Measurements from ENCODE around the gene GNLY.
"Not testable (repeated sequence)": the region's sequence is repeated elsewhere in the genome, so short reads cannot be mapped to it uniquely, and the experiment has no call there.

GNLY gene

DNA sequence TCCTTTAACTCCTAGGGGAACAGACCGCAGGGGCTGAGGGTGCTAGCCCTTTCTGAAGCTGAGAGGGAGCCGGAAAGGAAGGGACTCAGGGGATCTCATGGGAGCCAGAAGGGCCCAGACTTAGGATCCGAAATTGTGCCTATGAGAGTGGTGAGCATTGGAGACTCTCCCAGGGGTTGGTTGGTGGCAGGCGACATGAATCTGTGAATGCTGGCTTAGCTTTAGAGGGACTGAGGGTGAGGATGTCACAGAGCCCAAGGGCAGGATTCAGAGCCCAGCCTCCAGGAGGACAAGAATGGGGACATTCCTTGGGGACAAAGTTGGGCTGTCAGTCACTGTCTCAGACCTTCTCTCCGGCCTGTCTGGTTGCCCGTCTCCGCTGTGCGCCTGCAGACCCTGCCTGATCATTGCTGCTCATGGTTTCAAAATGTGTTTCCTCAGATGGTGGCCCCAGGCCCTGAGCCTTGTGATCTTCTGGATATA is 17.5 kb downstream of the GNLY start:
- DNase-seq: peak; percentile 44

DNA sequence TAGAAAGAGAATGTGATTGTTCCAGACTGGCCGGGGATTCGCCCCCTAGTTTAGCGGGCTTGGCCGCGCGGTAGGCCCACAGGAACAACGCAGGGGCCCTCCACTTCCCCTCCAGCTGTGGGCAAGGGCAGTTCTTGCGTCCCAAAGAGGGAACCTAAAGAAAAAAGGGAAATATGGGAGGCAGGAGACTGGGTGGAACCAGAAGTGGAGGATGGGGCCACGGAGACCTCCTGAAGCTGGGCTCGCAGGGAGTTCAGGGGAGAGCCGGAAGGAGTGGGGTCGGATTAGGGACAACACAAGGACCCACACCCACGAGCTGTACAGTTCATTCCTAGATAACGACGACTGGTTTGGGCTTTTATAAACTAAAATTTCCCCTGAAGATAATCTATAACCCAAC is 18.2 kb downstream of the GNLY start:
- DNase-seq: peak; percentile 90

DNA sequence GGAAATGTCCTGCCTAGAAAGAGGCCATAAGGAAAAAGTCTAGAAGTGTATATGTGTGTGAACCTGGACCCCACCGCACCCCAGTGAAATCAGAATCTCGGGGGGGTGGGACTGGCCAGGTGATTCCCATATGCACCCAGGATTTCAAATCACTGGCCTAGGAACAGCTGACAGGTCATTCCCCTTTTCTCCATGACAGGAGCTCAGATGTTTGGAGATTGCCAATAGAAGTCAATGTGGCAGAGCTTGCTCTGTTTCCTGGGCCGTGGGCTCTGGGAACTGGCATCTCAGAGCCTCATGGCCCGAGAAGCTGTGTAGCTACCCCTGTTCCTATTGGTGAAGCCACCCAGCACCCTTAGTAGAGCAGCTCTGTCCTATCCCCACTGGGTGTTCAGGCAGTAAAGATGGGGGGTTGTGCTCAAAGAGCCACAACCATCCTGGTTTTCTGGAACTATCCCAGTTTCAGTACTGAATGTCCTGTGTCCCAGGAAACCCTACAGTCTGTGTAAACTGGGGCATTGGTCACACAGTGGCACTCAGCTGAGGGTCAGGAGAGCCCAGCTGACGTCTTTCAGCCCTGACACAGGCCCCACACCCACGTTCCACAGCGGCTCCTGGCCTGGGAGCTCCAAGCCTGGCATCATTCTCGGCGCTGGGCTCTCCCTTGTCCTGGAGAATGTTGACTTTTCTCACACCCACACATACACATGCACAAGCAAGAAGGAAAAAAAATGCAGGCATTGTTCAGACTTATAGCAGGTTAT is 18.9 kb downstream of the GNLY start:
- DNase-seq: no peak

DNA sequence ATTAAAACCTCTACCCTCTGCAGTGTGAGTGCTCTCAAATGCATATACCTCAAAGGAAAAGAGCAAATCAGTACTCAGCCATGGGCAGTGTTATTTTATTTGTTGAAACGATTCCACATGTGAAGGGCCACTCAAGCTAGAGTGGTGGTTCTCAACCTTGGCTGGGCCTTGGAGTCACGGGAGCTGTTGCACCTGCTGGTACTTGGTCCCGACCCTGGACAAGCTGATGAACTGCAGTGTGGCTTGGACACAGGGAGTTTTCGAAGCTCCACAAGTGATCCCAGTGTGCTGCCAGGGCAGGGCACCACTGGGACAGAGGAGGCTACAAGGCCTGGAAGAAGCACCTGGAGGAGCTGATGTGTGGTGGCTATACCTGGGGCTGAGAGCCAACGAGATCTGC is 19.7 kb downstream of the GNLY start:
- no peak for DNase-seq

DNA sequence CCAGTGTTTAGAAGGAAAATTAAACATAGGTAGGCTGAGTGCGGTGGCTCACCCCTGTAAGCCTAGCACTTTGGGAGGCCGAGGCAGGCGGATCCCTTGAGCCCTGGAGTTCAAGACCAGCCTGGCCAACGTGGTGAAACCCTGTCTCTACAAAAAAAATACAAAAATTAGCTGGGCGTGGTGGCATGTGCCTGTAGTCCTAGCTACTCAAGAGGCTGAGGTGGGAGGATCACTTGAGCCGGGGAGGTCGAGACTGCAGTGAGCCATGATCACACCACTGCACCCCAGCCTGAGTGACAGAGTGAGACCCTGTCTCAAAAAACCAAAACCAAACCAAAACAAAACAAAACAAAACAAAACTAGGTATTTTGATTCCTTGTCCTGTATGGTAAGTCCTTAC is 20.3 kb downstream of the GNLY start:
- DNase-seq: not testable (repeated sequence)

DNA sequence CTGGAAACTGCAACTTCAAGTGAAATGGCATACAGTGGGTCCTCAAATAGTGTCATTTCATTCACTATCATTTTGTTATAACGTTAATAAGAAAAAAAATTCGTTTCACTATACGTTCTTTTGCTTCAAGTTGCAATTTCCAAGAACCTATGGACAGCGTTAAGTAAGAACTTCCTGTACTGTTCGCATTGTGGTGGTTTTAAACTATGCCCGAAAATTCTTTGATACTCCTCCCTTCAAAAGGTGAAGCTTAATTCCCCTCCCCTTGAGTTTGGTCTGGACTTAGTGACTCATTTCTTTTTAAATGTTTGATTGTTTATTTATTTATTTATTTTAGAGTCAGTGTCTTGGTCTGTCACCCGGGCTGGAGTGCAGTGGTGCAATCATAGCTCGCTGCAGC is 20.7 kb downstream of the GNLY start:
- peak; percentile 66 for DNase-seq

DNA sequence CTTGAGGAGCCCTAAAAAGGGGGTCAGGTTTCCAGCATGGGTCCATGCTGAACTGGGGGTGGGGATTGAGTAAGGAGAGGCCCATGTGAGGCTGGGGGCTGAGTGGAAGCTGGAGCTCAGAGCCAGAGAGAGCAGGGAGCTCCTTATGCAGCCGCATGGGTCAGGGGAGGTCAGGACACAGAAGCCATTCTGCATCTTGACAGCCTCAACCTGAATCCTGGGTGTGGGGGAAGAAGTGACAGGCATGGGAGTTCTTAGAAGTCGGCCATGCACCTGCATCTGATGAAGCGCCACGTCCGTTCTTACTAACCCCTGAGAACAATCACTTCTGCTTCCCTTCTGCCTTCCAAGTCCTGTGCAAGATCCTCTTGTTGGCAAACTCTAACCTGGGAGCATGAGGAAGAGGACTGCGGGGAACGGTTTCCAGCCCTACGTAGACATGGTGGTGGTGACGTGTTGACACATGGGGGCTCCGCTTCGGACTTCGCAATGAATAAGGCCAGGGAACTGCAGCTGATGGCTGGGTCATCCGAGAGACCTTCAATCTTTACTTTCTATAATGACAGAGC is 22.3 kb downstream of the GNLY start:
- DNase-seq: no peak

DNA sequence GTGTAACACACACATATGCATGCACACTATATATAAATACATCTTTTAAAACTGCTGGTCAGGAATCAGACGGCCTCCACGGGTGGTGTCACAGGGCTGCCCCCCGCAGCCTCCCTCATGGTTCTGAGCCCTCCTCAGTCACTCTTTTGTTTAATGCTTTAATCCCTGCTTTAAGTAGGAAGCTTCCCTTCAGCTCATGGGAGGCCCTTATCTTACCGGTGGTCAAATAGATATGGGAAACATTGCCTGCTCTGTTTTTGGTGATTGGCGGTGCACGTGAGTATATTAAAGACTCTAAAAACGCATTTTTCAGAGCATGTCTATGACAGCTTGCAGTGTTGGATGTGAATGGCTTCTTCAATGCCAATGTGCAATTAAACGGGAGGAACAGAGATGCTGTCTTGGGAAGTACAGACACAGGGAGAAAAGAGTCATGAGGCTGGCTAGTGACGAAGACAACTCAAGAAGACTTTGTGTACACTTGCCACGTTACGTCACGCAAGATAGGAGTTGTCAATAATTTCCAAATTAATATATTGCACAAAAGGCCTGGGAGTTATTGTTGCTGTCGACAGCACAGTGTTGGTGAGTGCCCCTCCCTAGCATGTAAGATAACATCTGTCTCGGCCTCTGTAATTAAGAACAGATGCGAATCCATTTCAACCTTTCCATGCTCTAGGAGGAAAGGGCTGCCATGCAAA is 23.3 kb downstream of the GNLY start:
- DNase-seq: peak; percentile 86

DNA sequence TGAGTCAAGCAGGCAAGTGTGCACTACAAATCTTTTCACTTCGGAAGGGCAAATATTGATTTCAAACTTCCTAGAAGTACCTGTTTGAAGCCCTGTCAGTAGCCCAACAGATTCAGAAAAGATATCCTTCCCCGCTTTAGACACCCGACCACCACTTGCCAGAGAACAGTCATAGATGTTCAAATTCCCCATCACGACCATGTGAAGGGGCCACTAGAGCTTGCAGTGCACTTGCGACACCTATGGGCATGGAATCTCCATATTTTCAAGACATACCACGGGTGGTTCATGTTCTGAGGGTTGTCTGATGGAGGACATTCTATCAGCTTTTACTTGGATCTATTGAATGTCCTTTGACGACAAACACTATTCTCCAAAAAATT is 23.8 kb downstream of the GNLY start:
- peak; percentile 75 for DNase-seq

DNA sequence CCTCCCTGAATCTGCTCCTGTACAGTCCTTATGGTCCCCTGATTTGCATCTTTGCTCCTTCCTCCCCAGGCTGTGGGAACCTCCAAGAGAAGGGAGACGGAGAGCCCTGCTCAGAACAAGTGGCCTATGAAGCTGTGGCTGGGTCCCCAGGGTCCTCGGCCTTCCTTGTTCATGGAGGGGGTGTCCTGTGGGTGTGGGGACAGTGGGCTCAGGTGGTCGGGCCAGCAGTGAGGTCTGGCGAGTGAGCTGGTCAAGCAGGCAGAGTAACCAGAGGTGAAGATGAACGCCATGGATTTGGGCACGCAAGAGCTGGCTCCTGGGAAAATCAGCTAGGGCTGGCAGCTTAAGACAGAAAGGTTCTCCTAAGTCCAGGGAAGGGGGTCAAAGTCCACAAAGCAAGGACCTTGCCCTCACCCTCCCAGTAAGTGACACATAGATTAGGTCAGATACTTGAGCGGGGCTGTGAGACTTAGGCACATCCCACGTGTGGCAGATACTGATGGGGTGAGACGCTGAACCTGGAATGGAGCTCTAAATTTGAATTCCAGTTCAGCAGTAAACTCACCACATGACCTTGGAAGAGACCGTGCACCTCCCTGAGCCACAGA is 24.8 kb downstream of the GNLY start:
- DNase-seq: no peak

DNA sequence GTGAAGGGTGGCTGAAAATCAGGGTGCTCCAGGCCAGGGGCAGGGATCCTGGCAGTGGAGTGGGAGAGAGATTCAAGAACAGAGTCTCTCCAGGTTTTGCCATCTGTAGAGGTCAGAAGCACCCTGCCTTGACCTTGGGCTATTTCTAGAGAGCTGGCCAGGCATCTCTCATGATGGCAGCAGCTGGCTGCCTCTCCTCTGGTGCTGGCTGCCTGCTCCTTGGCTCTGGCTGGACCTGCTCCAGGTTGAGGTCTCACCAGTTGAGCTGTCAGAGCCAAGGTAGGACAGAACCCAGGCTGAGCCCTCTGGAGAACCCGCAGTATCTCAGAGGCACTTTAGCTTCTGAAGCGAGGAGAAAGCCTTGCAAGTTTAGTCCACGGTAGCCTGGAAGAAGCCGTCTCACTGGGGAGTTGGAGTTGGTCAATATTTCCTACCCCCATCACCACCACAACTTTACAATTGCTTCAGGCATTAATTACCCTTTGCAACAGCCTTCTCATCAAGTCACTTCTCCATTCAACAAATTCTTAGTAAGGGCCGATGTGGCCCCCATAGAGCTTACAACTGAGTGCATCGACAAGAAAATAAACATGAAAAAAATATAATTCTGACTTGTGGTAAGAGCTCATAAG is 25.6 kb downstream of the GNLY start:
- peak; percentile 43 for DNase-seq

DNA sequence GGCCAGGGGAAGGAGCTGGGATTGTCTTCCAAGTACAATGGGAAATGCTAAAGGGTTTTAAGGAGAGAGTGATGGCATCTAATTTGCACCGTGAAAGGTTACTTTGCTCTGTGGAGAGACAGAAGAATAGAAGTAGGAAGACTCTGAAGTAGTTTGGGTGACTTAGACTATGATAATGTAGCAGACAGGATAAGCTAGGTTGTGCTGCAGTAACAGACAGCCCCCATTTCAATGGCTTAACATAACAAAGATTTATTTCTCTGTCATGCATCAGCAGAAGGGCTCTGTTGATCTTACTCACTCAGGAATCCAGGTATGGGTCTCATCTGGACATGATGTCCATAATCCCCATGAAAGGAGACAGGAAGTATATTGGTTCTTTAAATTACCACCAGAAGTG is 26.4 kb downstream of the GNLY start:
- no peak for DNase-seq

DNA sequence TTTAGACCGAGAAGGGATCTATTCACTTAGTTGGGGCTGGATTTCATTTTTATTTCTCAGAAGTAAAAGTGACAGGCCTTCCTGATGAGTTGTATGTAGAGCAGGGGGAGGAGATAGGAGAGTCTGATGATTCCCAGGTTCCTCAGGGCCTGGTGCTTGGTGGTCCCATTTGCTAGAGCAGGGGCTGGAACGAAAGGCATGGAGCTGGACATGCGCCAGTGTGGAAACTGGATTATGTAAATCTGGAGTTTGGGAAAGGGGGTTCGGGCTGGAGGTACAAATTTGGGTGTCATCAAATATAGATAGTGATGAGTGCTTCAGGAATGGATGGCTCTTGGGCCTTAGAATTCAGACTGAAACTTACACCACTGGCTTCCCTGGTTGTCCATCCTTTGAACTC is 27.5 kb downstream of the GNLY start:
- no peak for DNase-seq

DNA sequence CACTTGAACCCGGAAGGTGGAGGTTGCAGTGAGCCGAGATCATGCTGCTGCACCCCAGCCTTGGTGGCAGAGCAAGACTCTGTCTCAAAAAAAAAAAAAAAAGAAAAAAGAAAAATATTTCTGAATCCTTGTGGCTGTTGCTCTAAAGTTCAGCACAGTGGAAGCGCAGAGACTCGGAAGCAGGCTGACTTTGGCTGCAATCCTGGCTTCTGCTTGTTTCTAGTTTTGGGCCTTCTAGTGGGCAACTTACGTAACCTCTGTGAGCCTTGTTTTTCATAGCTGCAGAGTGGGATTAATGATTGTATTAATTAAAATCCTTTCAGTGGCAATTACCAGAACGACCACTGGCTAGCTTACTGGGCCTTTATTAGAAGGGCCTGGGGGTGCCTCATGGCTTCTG is 28.4 kb downstream of the GNLY start:
- DNase-seq: no peak

DNA sequence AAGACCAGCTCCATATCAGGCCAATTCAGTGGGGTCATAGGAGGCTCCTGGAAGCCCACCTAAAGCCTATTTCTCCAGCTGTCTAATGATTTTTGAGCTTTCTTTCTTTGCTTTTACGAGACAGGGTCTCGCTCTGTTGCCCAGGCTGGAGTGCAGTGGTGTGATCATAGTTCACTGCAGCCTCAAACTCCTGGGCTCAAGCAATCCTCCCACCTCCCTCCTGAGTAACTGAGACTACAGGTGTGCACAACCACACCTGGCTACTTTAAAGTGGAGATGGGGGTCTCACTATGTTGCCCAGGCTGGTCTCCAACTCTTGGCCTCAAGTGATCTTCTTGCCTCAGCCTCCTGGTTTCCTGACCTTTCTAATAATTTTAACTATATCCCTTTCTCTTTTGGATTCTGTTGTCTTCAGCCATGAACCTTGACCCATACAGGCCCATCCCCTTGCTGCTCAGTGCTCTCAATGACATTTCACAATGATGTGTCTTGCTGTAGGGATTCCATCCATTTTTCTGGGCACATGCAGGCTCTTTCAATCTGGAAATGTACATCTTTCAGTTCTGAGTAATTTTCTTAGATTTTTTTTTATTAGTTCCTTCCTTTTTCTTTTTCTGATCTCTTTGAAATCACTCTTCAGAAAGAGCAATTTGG is 29.7 kb downstream of the GNLY start:
- DNase-seq: no peak

DNA sequence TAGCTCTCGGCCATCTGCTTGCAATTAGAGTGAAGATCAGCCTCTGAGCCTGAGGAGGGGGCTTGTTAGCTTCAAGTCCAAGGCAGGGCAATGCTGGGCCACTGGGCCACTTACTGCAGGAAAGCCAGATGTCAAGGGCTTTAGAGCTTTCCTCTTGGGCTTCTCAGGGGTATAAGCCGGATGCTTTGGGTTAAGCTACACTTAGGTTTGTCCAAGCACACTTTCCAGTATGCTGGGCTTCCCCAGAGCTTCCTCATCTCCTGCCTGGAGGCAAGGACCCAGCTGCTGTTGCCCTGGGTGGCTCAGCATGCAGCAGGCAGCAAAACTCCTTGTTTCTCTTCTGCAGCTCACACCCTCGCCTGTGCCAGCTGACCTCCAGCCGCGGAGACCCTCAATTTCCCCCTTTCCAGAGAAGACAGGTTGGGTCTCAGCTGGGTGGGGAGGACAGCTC is 30.6 kb downstream of the GNLY start:
- no peak for DNase-seq

DNA sequence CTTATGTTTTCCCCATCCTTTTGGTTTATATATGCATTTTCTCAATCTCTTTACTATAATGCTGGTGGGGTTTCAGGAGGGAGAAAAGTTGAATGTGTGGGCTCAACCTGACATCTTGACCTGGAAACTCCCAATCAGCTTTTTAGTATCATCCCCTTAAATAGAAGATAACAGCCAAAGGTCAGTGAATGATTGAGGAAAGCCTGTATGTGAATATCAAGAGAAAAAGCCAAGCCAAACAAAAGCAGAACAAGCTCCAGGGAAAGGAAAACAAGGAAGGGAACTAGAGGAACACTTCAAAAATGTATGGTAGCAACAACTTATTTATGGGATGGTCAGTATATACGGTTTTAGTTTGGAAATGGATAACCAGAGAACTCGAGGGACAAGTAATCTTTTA is 31.3 kb downstream of the GNLY start:
- no peak for DNase-seq

DNA sequence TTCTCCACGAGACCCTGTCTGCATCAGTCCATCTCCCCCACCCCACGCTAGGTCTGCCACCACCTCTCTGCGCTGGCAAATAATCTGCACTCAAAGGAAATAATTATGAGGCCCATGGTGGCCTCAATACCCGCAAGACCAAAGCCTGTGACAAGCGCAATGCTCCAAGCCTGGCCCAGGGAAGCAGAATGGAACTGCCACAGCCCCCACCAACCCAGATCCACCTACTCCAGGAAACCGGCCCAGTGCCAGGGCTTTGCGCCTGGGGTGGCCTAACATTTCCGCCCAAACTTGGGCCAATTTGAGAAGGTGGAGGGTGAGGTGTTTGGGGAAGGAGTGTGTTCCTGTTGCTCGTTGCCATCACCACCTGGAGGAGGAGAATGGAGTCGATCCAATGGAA is 33.6 kb downstream of the GNLY start:
- DNase-seq: no peak

DNA sequence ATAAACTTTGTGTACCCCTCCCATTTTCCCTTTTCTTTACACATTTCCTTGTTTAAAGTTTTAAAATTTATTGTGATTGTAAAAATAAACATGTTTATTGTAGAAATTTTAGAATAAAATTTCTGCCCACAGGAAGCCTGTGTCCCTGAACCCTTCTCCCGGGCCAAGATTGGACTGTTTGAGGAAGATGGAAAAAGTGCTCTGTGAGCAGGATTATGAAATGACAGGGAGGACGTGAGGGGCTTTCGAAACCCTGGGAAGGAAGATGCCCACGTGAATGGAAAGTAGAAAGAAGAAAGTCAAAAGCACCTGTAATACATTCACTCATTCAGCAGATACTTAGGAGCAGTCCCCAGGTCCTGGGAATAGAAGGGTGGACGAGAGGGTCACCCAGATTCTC is 34.2 kb downstream of the GNLY start:
- no peak for DNase-seq

DNA sequence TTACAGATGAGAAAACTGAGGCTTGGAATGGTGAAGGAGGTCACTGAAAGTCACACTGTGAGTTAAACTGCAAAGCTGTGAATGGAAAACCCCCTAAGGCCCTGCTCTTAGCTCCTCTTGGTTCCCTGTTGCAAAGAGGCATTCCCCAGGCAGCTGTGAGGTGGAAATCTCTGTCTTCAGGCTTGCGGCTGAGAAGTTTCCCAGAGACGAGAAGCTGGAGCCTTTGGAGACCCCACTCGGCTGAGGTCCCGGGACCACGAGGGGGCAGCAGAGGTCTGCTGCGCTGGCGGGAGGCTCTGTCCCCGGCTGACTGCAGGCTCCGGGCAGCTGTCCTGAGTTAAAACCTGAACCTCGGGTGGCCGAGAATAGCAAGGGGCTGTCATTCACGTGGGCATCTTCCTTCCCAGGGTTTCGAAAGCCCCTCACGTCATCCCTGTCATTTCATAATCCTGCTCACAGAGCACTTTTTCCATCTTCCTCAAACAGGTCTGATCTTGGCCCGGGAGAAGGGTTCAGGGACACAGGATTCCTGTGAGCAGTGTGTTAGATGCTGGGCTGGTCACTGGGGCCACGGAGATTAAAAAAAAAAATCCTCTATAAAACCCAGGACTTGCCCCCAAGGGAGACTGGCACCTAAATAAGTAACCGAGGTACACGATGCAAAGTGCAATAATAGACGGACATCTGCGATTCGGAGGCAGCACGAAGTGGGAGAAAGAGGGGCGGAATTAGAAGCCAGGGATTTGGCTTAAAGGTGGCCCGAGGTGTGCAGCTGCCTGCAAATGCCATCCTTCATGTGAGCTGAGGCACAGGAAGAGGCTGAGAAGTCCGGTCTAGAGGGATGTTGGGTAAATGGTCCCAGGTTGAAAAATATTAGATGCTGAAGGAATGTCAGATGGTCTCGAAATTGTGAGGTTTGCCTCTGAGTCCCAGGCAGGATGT is 35.0 kb downstream of the GNLY start:
- peak; percentile 89 for DNase-seq

DNA sequence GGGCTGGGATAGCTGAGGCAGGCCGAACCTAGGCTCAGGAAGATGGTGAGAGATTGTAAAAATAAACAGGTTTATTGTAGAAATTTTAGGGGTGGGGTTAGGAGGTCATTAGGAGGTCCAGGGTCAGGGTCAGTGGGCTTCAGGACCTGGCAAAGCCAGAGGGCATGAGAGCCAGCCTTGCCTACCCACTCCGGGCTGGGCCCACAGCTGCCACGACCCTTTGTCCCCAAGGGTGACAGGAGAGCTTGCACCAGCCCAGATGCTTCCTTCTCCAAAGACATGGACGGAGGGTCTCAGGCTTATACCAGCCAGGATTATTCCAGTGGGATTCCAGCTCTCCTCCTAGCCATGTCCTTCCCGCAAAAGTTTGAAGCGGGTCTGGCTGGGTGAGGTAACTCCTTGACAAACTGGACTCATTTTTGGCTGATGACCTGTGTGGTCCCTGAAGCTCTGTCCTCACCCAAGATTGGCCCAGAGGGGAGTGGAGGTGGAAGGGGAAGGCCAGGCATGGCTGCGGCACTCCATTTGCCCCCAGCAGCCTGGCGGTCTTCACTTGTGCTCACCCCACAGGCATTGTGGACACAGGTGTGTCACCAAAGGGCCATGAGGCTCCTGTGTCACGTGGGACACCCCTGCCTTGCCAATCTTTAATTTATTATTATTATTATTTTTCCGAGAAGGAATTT is 35.8 kb downstream of the GNLY start:
- no peak for DNase-seq
